Measurements from ENCODE around the gene SEC14L6.

SEC14L6 gene

GRCh38 chr22:30474121-30474520 is 72.4 kb downstream of the SEC14L6 start:
- TF ChIP-seq EZH2phosphoT487 (IDR thresholded peaks at IDR 0.05; ENCODE audit: borderline replicate concordance) (no peak), CTCF (conservative IDR thresholded peaks at IDR 0.05; ENCODE audit: low read length) (no peak)
- no peaks in the 10 kb centered on the region for H3K9me2 ChIP-seq (replicated peaks; ENCODE audit: low read depth, low read length)

GRCh38 chr22:30472994-30473720 is 73.4 kb downstream of the SEC14L6 start:
- H3K27me3 ChIP-seq (ENCODE audit: insufficient read depth, low read length, poor library complexity, severe bottlenecking): peaks cover 9% of the 10 kb centered on the region
- H3K79me2 ChIP-seq (ENCODE audit: insufficient read depth, low read length): no peaks in the 10 kb centered on the region
- no peaks in the 10 kb centered on the region for H3K4me1 ChIP-seq (ENCODE audit: insufficient read depth, low read length, poor library complexity, severe bottlenecking)
- H3K4me2 ChIP-seq (ENCODE audit: low read depth, low read length, poor library complexity, severe bottlenecking): no peak overlapping the region
- no peak overlapping the region for H2AFZ ChIP-seq (ENCODE audit: low read length)
- H3K9me3 ChIP-seq (ENCODE audit: insufficient read depth, low read depth, low read length): no peaks in the 10 kb centered on the region
- no peaks in the 10 kb centered on the region for H4K20me1 ChIP-seq (ENCODE audit: insufficient read depth, low read length, poor library complexity, severe bottlenecking)
- no peak overlapping the region for H3K4me3 ChIP-seq (ENCODE audit: low read length, poor library complexity, severe bottlenecking)
- H3K9me2 ChIP-seq (replicated peaks; ENCODE audit: low read depth, low read length): no peaks in the 10 kb centered on the region
- no peaks in the 10 kb centered on the region for H3K36me3 ChIP-seq (ENCODE audit: insufficient read depth, low read length)
- TF ChIP-seq EZH2phosphoT487 (IDR thresholded peaks at IDR 0.05; ENCODE audit: borderline replicate concordance) (no peak), CTCF (conservative IDR thresholded peaks at IDR 0.05; ENCODE audit: low read length) (no peak)
- no peaks in the 10 kb centered on the region for H3F3A ChIP-seq (ENCODE audit: low read depth)
- H3K9ac ChIP-seq (ENCODE audit: low read depth, low read length, poor library complexity, severe bottlenecking): no peak overlapping the region

More at GRCh38 chr22:30474121-30474520, 72.4 kb downstream of the SEC14L6 start:
- H3K27me3 ChIP-seq (ENCODE audit: insufficient read depth, low read length, poor library complexity, severe bottlenecking): peaks cover 9% of the 10 kb centered on the region
- no peaks in the 10 kb centered on the region for H3K9me3 ChIP-seq (ENCODE audit: insufficient read depth, low read depth, low read length)
- no peaks in the 10 kb centered on the region for H3K4me1 ChIP-seq (ENCODE audit: insufficient read depth, low read length, poor library complexity, severe bottlenecking)
- no peaks in the 10 kb centered on the region for H3K36me3 ChIP-seq (ENCODE audit: insufficient read depth, low read length)
- H3F3A ChIP-seq (ENCODE audit: low read depth): no peaks in the 10 kb centered on the region
- H4K20me1 ChIP-seq (ENCODE audit: insufficient read depth, low read length, poor library complexity, severe bottlenecking): no peaks in the 10 kb centered on the region
- H3K79me2 ChIP-seq (ENCODE audit: insufficient read depth, low read length): no peaks in the 10 kb centered on the region
- H3K4me3 ChIP-seq (ENCODE audit: low read length, poor library complexity, severe bottlenecking): no peak overlapping the region
- H2AFZ ChIP-seq (ENCODE audit: low read length): no peak overlapping the region
- H3K4me2 ChIP-seq (ENCODE audit: low read depth, low read length, poor library complexity, severe bottlenecking): no peak overlapping the region
- no peak overlapping the region for H3K9ac ChIP-seq (ENCODE audit: low read depth, low read length, poor library complexity, severe bottlenecking)
